Upper lobe of right lung (tissue), 1 donor: ENCODE data around the gene PUM2. TPM values are rescaled to one million over a fixed set of nuclear protein-coding genes. Genes with fewer than 3 reads are reported as not detected.

Source experiments
- ATAC-seq: fragments of 200-7000 bp; cut with Tn5 transposase; one replicate; pipeline ENCODE4 v1.9.1; 2020; ENCODE audit warnings: mild to moderate bottlenecking, moderate library complexity
- DNase-seq: peaks from one replicate; pipeline ENCODE4 v3.0.0-alpha.2; 2020
- H3K27ac ChIP-seq: fragments of 200-600 bp; one replicate; pipeline ENCODE4 v1.8.0; 2022
- H3K27me3 ChIP-seq: fragments of 200-600 bp; one replicate; pipeline ENCODE4 v1.8.0; 2022; ENCODE audit warnings: mild to moderate bottlenecking
- H3K36me3 ChIP-seq: fragments of 200-600 bp; one replicate; pipeline ENCODE4 v1.8.0; 2022
- H3K4me1 ChIP-seq: fragments of 200-600 bp; one replicate; pipeline ENCODE4 v1.8.0; 2022
- H3K4me3 ChIP-seq: fragments of 200-600 bp; one replicate; pipeline ENCODE4 v1.8.0; 2022; ENCODE audit warnings: mild to moderate bottlenecking
- H3K9me3 ChIP-seq: fragments of 200-600 bp; one replicate; pipeline ENCODE4 v1.8.0; 2022
- CTCF ChIP-seq: fragments of 200-600 bp; IDR thresholded peaks from one replicate; pipeline ENCODE4 v1.8.0; 2022; ENCODE audit warnings: antibody characterized with exemption
- intact Hi-C: fragments of 100-400 bp; cut with DNase I; formaldehyde crosslinking; loops from one replicate; pipeline ENCODE4 v1.11.0; 2022
- total RNA-seq: library from RNA; stranded (reverse); fragmentation: NEBNext Ultra II Directional; extraction: Animal tissue kit (Norgen Biotek cat#: 25700); gene quantifications from one replicate; pipeline ENCODE4 v1.2.1, GENCODE V29; 2021
- donor health status: DM: no; HTN: yes; CAD: no; lungs with severe emphysema.

PUM2 gene
- total RNA-seq, 1 donor from 2014 or later = 116 TPM

GRCh38 chr2:20205915-20206524 lies 144.6 kb downstream of the PUM2 start:
- DNase-seq (peak; percentile 90), ATAC-seq (peak; percentile 83)
- Histone ChIP-seq H3K27ac (peak overlapping the region; percentile 80), H3K36me3 (no peaks in the 10 kb centered on the region), H3K4me3 (no peak overlapping the region), H3K27me3 (no peaks in the 10 kb centered on the region), H3K9me3 (no peaks in the 10 kb centered on the region), H3K4me1 (peaks cover 22% of the 10 kb centered on the region)
- TF ChIP-seq CTCF = no peak
- intact Hi-C loops = no loop called here

GRCh38 chr2:20205069-20205468 lies 145.6 kb downstream of the PUM2 start:
- Histone ChIP-seq H3K4me1 (peaks cover 22% of the 10 kb centered on the region), H3K9me3 (no peaks in the 10 kb centered on the region), H3K27ac (peak overlapping the region; percentile 34), H3K36me3 (no peaks in the 10 kb centered on the region), H3K27me3 (no peaks in the 10 kb centered on the region), H3K4me3 (no peak overlapping the region)
- intact Hi-C loops = no loop called here
- TF ChIP-seq CTCF = no peak
- ATAC-seq (no peak), DNase-seq (no peak)

- intact Hi-C loops = no loop called here
- H3K27ac ChIP-seq = no peak overlapping the region
- H3K4me3 ChIP-seq = no peak overlapping the region
- H3K9me3 ChIP-seq = no peaks in the 10 kb centered on the region
- H3K36me3 ChIP-seq = no peaks in the 10 kb centered on the region
- TF ChIP-seq CTCF = no peak
- DNase-seq (no peak), ATAC-seq (peak; percentile 40)
- H3K4me1 ChIP-seq = peaks cover 16% of the 10 kb centered on the region
- H3K27me3 ChIP-seq = no peaks in the 10 kb centered on the region
Measured at GRCh38 chr2:20203521-20204225, 147.0 kb downstream of the PUM2 start.

GRCh38 chr2:20203072-20203471 lies 147.6 kb downstream of the PUM2 start:
- Histone ChIP-seq H3K27me3 (no peaks in the 10 kb centered on the region), H3K36me3 (no peaks in the 10 kb centered on the region), H3K4me1 (peaks cover 19% of the 10 kb centered on the region), H3K9me3 (no peaks in the 10 kb centered on the region), H3K27ac (no peak overlapping the region), H3K4me3 (no peak overlapping the region)
- ATAC-seq (no peak), DNase-seq (no peak)
- intact Hi-C loops = no loop called here
- no peak for TF ChIP-seq CTCF

GRCh38 chr2:20201671-20202070 lies 149.0 kb downstream of the PUM2 start:
- peaks cover 7% of the 10 kb centered on the region for H3K4me1 ChIP-seq

More at GRCh38 chr2:20201671-20202070, 149.0 kb downstream of the PUM2 start:
- H3K9me3 ChIP-seq = no peaks in the 10 kb centered on the region
- no peak overlapping the region for H3K27ac ChIP-seq
- intact Hi-C loops = no loop called here
- H3K36me3 ChIP-seq = no peaks in the 10 kb centered on the region
- DNase-seq = no peak
- no peak for ATAC-seq
- H3K27me3 ChIP-seq = no peaks in the 10 kb centered on the region
- no peak overlapping the region for H3K4me3 ChIP-seq
- no peak for TF ChIP-seq CTCF
